GM23338 (cell line): ENCODE results near the gene RPP38. TPM values are rescaled to one million over a fixed set of nuclear protein-coding genes. Genes with fewer than 3 reads are reported as not detected.

ENCODE experiments used
- ATAC-seq: fragments of 200-7000 bp; cut with Tn5 transposase; 3 replicates; pipeline ENCODE4 v1.9.1; 2020
- DNase-seq: peaks from one replicate; pipeline ENCODE4 v3.0.0-alpha.2; 2015; ENCODE audit warnings: low spot score
- H2AFZ ChIP-seq: fragments of 200-600 bp; sonication (generic); 2 replicates; pipeline ENCODE4 v1.8.0; 2016; ENCODE audit warnings: antibody characterized with exemption, mild to moderate bottlenecking, moderate library complexity
- H3F3A ChIP-seq: fragments of 200-600 bp; sonication (generic); replicated peaks from 2 replicates; pipeline ENCODE4 v1.8.0; 2017; ENCODE audit warnings: antibody characterized with exemption, mixed run types, low read depth
- H3K27ac ChIP-seq: fragments of 200-600 bp; sonication (generic); 2 replicates; pipeline ENCODE4 v1.6.1; 2016; ENCODE audit warnings: low read depth
- H3K27me3 ChIP-seq: fragments of 200-600 bp; sonication (generic); 2 replicates; pipeline ENCODE4 v1.8.0; 2016; ENCODE audit warnings: mild to moderate bottlenecking, mixed run types, moderate library complexity; ENCODE audit not compliant: insufficient read depth
- H3K36me3 ChIP-seq: fragments of 200-600 bp; sonication (generic); 2 replicates; pipeline ENCODE4 v1.8.0; 2016; ENCODE audit warnings: mild to moderate bottlenecking; ENCODE audit not compliant: insufficient read depth
- H3K4me1 ChIP-seq: fragments of 200-600 bp; sonication (generic); 2 replicates; pipeline ENCODE4 v1.8.0; 2016; ENCODE audit warnings: mild to moderate bottlenecking, moderate library complexity; ENCODE audit not compliant: insufficient read depth
- H3K4me2 ChIP-seq: fragments of 200-600 bp; sonication (generic); 2 replicates; pipeline ENCODE4 v1.7.1; 2017; ENCODE audit warnings: mixed run types
- H3K4me3 ChIP-seq: fragments of 200-600 bp; sonication (generic); 2 replicates; pipeline ENCODE4 v1.6.1; 2016; ENCODE audit warnings: mixed run types
- H3K79me2 ChIP-seq: fragments of 200-600 bp; sonication (generic); replicated peaks from 2 replicates; pipeline ENCODE4 v1.8.0; 2017; ENCODE audit warnings: mild to moderate bottlenecking; ENCODE audit not compliant: insufficient read depth
- H3K9me2 ChIP-seq: fragments of 200-600 bp; sonication (generic); 2 replicates; pipeline ENCODE4 v1.8.0; 2017; ENCODE audit not compliant: insufficient read depth
- H4K20me1 ChIP-seq: fragments of 200-600 bp; sonication (generic); replicated peaks from 2 replicates; pipeline ENCODE4 v1.8.0; 2017; ENCODE audit warnings: mild to moderate bottlenecking; ENCODE audit not compliant: insufficient read depth
- H3K27ac Mint-ChIP-seq: 2 replicates; pipeline ENCODE4 v1.8.0; 2020; ENCODE audit warnings: inconsistent platforms, mild to moderate bottlenecking, moderate library complexity, mixed read lengths
- H3K27me3 Mint-ChIP-seq: 3 replicates; pipeline ENCODE4 v1.8.0; 2022; ENCODE audit warnings: low read depth, mild to moderate bottlenecking, moderate library complexity, mixed read lengths, inconsistent platforms; ENCODE audit not compliant: insufficient read depth, poor library complexity
- H3K36me3 Mint-ChIP-seq: 3 replicates; pipeline ENCODE4 v1.8.0; 2021; ENCODE audit warnings: low read depth, mild to moderate bottlenecking, inconsistent platforms, moderate library complexity, mixed read lengths
- H3K4me1 Mint-ChIP-seq: 3 replicates; pipeline ENCODE4 v1.8.0; 2020; ENCODE audit warnings: mild to moderate bottlenecking, inconsistent platforms, mixed read lengths
- H3K4me3 Mint-ChIP-seq: 3 replicates; pipeline ENCODE4 v1.8.0; 2021; ENCODE audit warnings: moderate library complexity, mild to moderate bottlenecking, inconsistent platforms, mixed read lengths
- H3K9me3 Mint-ChIP-seq: 3 replicates; pipeline ENCODE4 v1.8.0; 2020; ENCODE audit warnings: moderate library complexity, mild to moderate bottlenecking, inconsistent platforms, mixed read lengths
- CREB1 ChIP-seq: fragments of 250-450 bp; sonication (Bioruptor Pico); IDR thresholded peaks from 2 replicates; pipeline ENCODE4 v1.5.0; 2020; ENCODE audit warnings: low read depth, mild to moderate bottlenecking, moderate library complexity
- CTCF ChIP-seq, 2 experiments: fragments of 200-600 bp in 1 of 2; sonication (generic) in 1 of 2; conservative IDR thresholded peaks; 2 replicates each; pipeline versions ENCODE4 v1.5.1 to v1.6.1; 2016 to 2017; ENCODE audit warnings: antibody characterized with exemption in 2 of 2, low read depth in 2 of 2, mild to moderate bottlenecking in 2 of 2, moderate library complexity in 1 of 2
- ETS1 ChIP-seq: IDR thresholded peaks from 2 replicates; pipeline ENCODE4 v1.6.1; 2016; ENCODE audit warnings: antibody characterized with exemption
- EZH2 ChIP-seq: fragments of 200-600 bp; sonication (generic); IDR thresholded peaks from one replicate; pipeline ENCODE4 v1.8.0; 2017; ENCODE audit warnings: antibody characterized with exemption, mild to moderate bottlenecking, low read depth; ENCODE audit not compliant: unreplicated experiment
- EZH2phosphoT487 ChIP-seq: fragments of 200-600 bp; sonication (generic); IDR thresholded peaks from one replicate; pipeline ENCODE4 v1.8.1; 2018; ENCODE audit warnings: antibody characterized with exemption; ENCODE audit not compliant: unreplicated experiment
- JUNB ChIP-seq: IDR thresholded peaks from one replicate; pipeline ENCODE4 v1.6.1; 2016; ENCODE audit warnings: antibody characterized with exemption; ENCODE audit not compliant: unreplicated experiment
- POLR2AphosphoS5 ChIP-seq: IDR thresholded peaks from 2 replicates; pipeline ENCODE4 v1.6.1; 2016; ENCODE audit warnings: antibody characterized with exemption, low read depth
- REST ChIP-seq: IDR thresholded peaks from one replicate; pipeline ENCODE4 v1.6.1; 2018; ENCODE audit warnings: antibody characterized with exemption; ENCODE audit not compliant: unreplicated experiment
- STAT1 ChIP-seq: IDR thresholded peaks from one replicate; pipeline ENCODE4 v1.6.1; 2016; ENCODE audit warnings: antibody characterized with exemption; ENCODE audit not compliant: unreplicated experiment
- ZNF114 ChIP-seq: fragments of 250-450 bp; sonication (Bioruptor Pico); IDR thresholded peaks from 2 replicates; pipeline ENCODE4 v1.5.0; 2020; ENCODE audit warnings: mild to moderate bottlenecking, moderate library complexity
- ZNF331 ChIP-seq: fragments of 250-450 bp; sonication (Bioruptor Pico); IDR thresholded peaks from 2 replicates; pipeline ENCODE4 v1.5.0; 2020; ENCODE audit warnings: low read depth, mild to moderate bottlenecking, moderate library complexity
- polyA plus RNA-seq: library from polyadenylated mRNA; unstranded; fragments of >200 nt; fragmentation: Nextera tagmentation; extraction: Ambion mirVana; gene quantifications from 2 replicates; pipeline ENCODE4 v1.2.1, GENCODE V29; 2016
- total RNA-seq: library from RNA; depleted of rRNA; stranded (reverse); fragments of >200 nt; shearing (Covaris generic); gene quantifications from 2 replicates; pipeline ENCODE4 v1.2.3, GENCODE V29; 2014

The RPP38 gene
- total and polyA plus RNA-seq, 2 experiments from 2014 or later = 20.1 to 50.7 TPM

GRCh38 chr10:15092855-15093408 is 4.2 kb upstream of the RPP38 start (continued):
- no peak for TF ChIP-seq CTCF (conservative IDR thresholded peaks at IDR 0.05; ENCODE audit: low read depth in 2 of 2)
- TF ChIP-seq CREB1 (CRISPR knock-in tag) = no peak
- TF ChIP-seq EZH2 = no peak
- TF ChIP-seq EZH2phosphoT487 = no peak
- no peak for TF ChIP-seq STAT1
- TF ChIP-seq ETS1 = no peak

- H3K36me3 Mint-ChIP-seq = peaks cover 9% of the 10 kb centered on the region
- H3K9me3 Mint-ChIP-seq = no peaks in the 10 kb centered on the region
- DNase-seq (no peak), ATAC-seq (no peak)
- peak overlapping the region; percentile 37 for H3K27ac Mint-ChIP-seq
- Histone ChIP-seq H4K20me1 (peaks cover 16% of the 10 kb centered on the region), H3K9me2 (no peaks in the 10 kb centered on the region), H3K4me3 (peak overlapping the region; percentile 85), H3F3A (no peaks in the 10 kb centered on the region; the same call in 1 of the 2 replicates), H3K27ac (peak overlapping the region; percentile 99; the same call in 1 of the 2 replicates), H3K4me2 (peak overlapping the region; percentile 100), H3K4me1 (peaks cover 3% of the 10 kb centered on the region; the same call in 1 of the 2 replicates), H3K36me3 (no peaks in the 10 kb centered on the region), H3K79me2 (peaks cover 43% of the 10 kb centered on the region), H3K27me3 (no peaks in the 10 kb centered on the region), H2AFZ (peak overlapping the region; percentile 100)
- H3K4me1 Mint-ChIP-seq = peaks cover 8% of the 10 kb centered on the region
- peaks cover 7% of the 10 kb centered on the region for H3K27me3 Mint-ChIP-seq
- peak overlapping the region; percentile 98 for H3K4me3 Mint-ChIP-seq
- TF ChIP-seq STAT1 (no peak), ZNF331 (CRISPR knock-in tag) (no peak), REST (no peak), CTCF (conservative IDR thresholded peaks at IDR 0.05; ENCODE audit: low read depth in 2 of 2) (no peak), JUNB (no peak), ZNF114 (no peak), POLR2AphosphoS5 (no peak), CREB1 (CRISPR knock-in tag) (no peak), EZH2 (no peak), ETS1 (no peak)
Measured at GRCh38 chr10:15096661-15097010, 519 bp upstream of the RPP38 start.
